ENCODE measurements around the gene PVRIG.
"Not testable (repeated sequence)": the region's sequence is repeated elsewhere in the genome, so short reads cannot be mapped to it uniquely, and the experiment has no call there.

The PVRIG gene

GRCh38 chr7:100268882-100269281 is 49.1 kb downstream of the PVRIG start:
- not testable (repeated sequence) for H3K4me2 ChIP-seq (ENCODE audit: low read length); H3K36me3 ChIP-seq (ENCODE audit: insufficient read depth, low read length)

DNA sequence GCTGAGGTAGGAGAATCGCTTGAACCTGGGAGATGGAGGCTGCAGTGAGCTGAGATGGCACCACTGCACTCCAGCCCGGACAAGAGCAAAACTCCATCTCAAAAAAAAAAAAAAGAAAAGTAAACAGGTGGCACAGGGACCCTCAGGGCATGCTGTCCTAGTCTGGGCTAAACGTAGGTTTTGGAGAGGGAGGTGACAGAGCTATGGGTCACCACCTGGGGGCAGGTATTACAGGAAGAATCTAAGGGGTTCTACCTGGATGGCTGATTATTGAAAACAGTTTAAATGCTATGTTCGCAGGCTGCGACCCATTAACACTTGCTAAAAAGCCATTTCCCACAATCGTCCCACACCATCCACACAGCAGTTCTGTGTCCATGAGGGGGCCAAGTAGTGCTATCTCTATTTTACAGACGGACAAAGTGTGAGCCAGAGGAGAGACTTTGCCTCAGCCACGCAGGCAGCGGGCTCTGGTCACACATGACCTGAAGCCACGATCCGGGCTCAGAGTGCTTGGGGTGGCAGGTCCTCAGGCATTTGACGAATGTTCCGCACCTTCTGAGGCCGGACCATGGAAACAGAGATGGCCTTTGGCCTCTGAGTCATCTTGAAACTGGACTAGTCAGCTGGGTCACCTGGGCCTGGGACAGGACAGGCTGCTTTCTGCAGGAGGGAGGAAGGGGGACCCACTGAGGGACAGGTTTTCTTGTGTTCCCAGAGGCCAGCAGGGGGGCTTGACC is 49.7 kb downstream of the PVRIG start:
- not testable (repeated sequence) for H3K9ac ChIP-seq (ENCODE audit: low read depth, low read length); H3K27me3 ChIP-seq (ENCODE audit: control insufficient read depth, insufficient read depth, low read length); H3K36me3 ChIP-seq (ENCODE audit: insufficient read depth, low read length); H3K4me1 ChIP-seq (ENCODE audit: control insufficient read depth, insufficient read depth, low read length); H3K4me3 ChIP-seq (ENCODE audit: low read length); H3K9me3 ChIP-seq (replicated peaks; ENCODE audit: low read length); H3K4me2 ChIP-seq (ENCODE audit: low read length)

More at GRCh38 chr7:100268882-100269281, 49.1 kb downstream of the PVRIG start:
- not testable (repeated sequence) for H3K4me1 ChIP-seq (ENCODE audit: control insufficient read depth, insufficient read depth, low read length); H3K9ac ChIP-seq (ENCODE audit: low read depth, low read length); H3K4me3 ChIP-seq (ENCODE audit: low read length); H3K9me3 ChIP-seq (replicated peaks; ENCODE audit: low read length); H3K27me3 ChIP-seq (ENCODE audit: control insufficient read depth, insufficient read depth, low read length)

- H3K9ac ChIP-seq (ENCODE audit: low read depth, low read length); H3K36me3 ChIP-seq (ENCODE audit: insufficient read depth, low read length); H3K4me1 ChIP-seq (ENCODE audit: control insufficient read depth, insufficient read depth, low read length); H3K9me3 ChIP-seq (replicated peaks; ENCODE audit: low read length); H3K27me3 ChIP-seq (ENCODE audit: control insufficient read depth, insufficient read depth, low read length): not testable (repeated sequence)
- Histone ChIP-seq H3K4me2 (ENCODE audit: low read length) (peak overlapping the region; percentile 70), H3K4me3 (ENCODE audit: low read length) (peak overlapping the region; percentile 51)
Observed at GRCh38 chr7:100270046-100270918, 50.5 kb downstream of the PVRIG start.
